CD4-positive, alpha-beta memory T cell (primary cell): ENCODE measurements around the gene RANBP3. TPM values are rescaled to one million over a fixed set of nuclear protein-coding genes. Genes with fewer than 3 reads are reported as not detected.

ENCODE experiments used
- CTCF ChIA-PET: fragments of 350-600 bp; sonication (Branson Sonifier 250); formaldehyde crosslinking; loops from one replicate; lab custom pipeline; 2021; ENCODE audit warnings: inconsistent platforms; ENCODE audit not compliant: partially characterized antibody; lab: Charles Lee
- POLR2A ChIA-PET: fragments of 350-600 bp; sonication (Branson Sonifier 250); formaldehyde crosslinking; loops from one replicate; lab custom pipeline; 2021; ENCODE audit not compliant: partially characterized antibody; lab: Charles Lee
- DNase-seq, 5 donors: peaks; one replicate each; pipeline versions ENCODE4 v3.0.0 to v3.0.0-alpha.2; 2020 to 2022; ENCODE audit warnings: mixed read lengths in 1 of 5
- H3K27ac ChIP-seq: one replicate; pipeline ENCODE4 v1.7.0; 2013; ENCODE audit warnings: low read depth, low read length
- H3K27me3 ChIP-seq: 2 replicates; pipeline ENCODE4 v1.7.0; 2013; ENCODE audit warnings: mild to moderate bottlenecking, low read length, moderate library complexity; ENCODE audit not compliant: insufficient read depth
- H3K36me3 ChIP-seq: 2 replicates; pipeline ENCODE4 v1.7.0; 2013; ENCODE audit warnings: mild to moderate bottlenecking, low read length, moderate library complexity; ENCODE audit not compliant: insufficient read depth
- H3K4me1 ChIP-seq: 2 replicates; pipeline ENCODE4 v1.7.0; 2013; ENCODE audit warnings: mild to moderate bottlenecking, low read length, moderate library complexity; ENCODE audit not compliant: insufficient read depth
- H3K4me3 ChIP-seq, 2 donors: one replicate each; pipeline ENCODE4 v1.7.0; 2013; ENCODE audit warnings: low read length in 2 of 2, mild to moderate bottlenecking in 1 of 2
- H3K9me3 ChIP-seq, 2 donors: one replicate each; pipeline ENCODE4 v1.7.0; 2013; ENCODE audit warnings: low read length in 2 of 2, control low read depth in 1 of 2; ENCODE audit not compliant: control insufficient read depth in 1 of 2
- H3K27ac Mint-ChIP-seq, 7 donors: one replicate each; pipeline ENCODE4 v1.8.0; 2020 to 2021; ENCODE audit warnings: mixed read lengths in 7 of 7, mild to moderate bottlenecking in 6 of 7, inconsistent platforms in 3 of 7, moderate library complexity in 3 of 7
- H3K27me3 Mint-ChIP-seq, 2 donors: one replicate each; pipeline ENCODE4 v1.8.0; 2020 to 2021; ENCODE audit warnings: mixed read lengths in 2 of 2
- H3K36me3 Mint-ChIP-seq, 2 donors: one replicate each; pipeline ENCODE4 v1.8.0; 2020 to 2021; ENCODE audit warnings: mixed read lengths in 2 of 2, inconsistent platforms in 1 of 2, mild to moderate bottlenecking in 1 of 2
- H3K4me1 Mint-ChIP-seq, 4 donors: one replicate each; pipeline ENCODE4 v1.8.0; 2020 to 2021; ENCODE audit warnings: mixed read lengths in 4 of 4, mild to moderate bottlenecking in 1 of 4
- H3K4me3 Mint-ChIP-seq, 8 donors: one replicate each; pipeline ENCODE4 v1.8.0; 2020 to 2021; ENCODE audit warnings: mixed read lengths in 8 of 8, mild to moderate bottlenecking in 7 of 8, moderate library complexity in 6 of 8, inconsistent platforms in 3 of 8
- H3K9me3 Mint-ChIP-seq, 8 donors: one replicate each; pipeline ENCODE4 v1.8.0; 2020 to 2021; ENCODE audit warnings: mixed read lengths in 8 of 8, mild to moderate bottlenecking in 5 of 8, inconsistent platforms in 3 of 8, moderate library complexity in 1 of 8
- intact Hi-C: fragments of 100-400 bp; cut with micrococcal nuclease; formaldehyde crosslinking; loops from one replicate; pipeline ENCODE4 v1.15.1; 2023
- polyA plus RNA-seq, 2 donors: library from polyadenylated mRNA; unstranded; fragments of 300-500 nt; fragmentation: Illumina TruSeq; gene quantifications; one replicate each; pipeline ENCODE4 v1.2.3, GENCODE V29; 2021
- total RNA-seq, 2 experiments: library from RNA; stranded (reverse); gene quantifications; one replicate each; pipeline ENCODE4 v1.2.3, GENCODE V29; 2021

RANBP3 gene
- total and polyA plus RNA-seq, 4 experiments from 2014 or later, result 3.4 to 94.9 (median 47.9) TPM

GRCh38 chr19:5951338-5951861 is 26.5 kb downstream of the RANBP3 start:
- H3K27me3 Mint-ChIP-seq, result no peaks in the 10 kb centered on the region
- peaks cover 65 to 94% (median 77%) of the 10 kb centered on the region in 4 donors for H3K4me1 Mint-ChIP-seq
- Histone ChIP-seq H3K27me3 (no peaks in the 10 kb centered on the region), H3K4me3 (no peak overlapping the region), H3K27ac (peak overlapping the region; percentile 64), H3K4me1 (peaks cover 98% of the 10 kb centered on the region), H3K36me3 (no peaks in the 10 kb centered on the region), H3K9me3 (no peaks in the 10 kb centered on the region)
- no peak for DNase-seq
- peaks cover 0 to 32% of the 10 kb centered on the region in 2 donors for H3K36me3 Mint-ChIP-seq
- H3K9me3 Mint-ChIP-seq, result no peaks in the 10 kb centered on the region
- intact Hi-C loops, result no loop called here
- ChIA-PET CTCF (interaction anchor here (0.6 to 7.1 kb wide), 8 partner anchors 9 to 444 kb away, joined by 3 to 60 read pairs (median 4); partner anchors contain the start of gene NDUFA11), POLR2A (interaction anchor here (0.5 to 6.7 kb wide), 6 partner anchors 11 to 1848 kb away, joined by 3 to 104 read pairs (median 4); partner anchors contain the start of genes RANBP3 and VMAC)
- peak overlapping the region; percentile 48 to 97 (median 79) for H3K27ac Mint-ChIP-seq
- peak overlapping the region in 5 of 8 donors; percentile 17 to 89 (median 29) for H3K4me3 Mint-ChIP-seq

- POLR2A ChIA-PET, result interaction anchor here (1.5 to 6.7 kb wide), 6 partner anchors 8 to 123 kb away, joined by 4 to 104 read pairs (median 14); partner anchors contain the start of genes NDUFA11, RANBP3 and VMAC
- peak overlapping the region; percentile 64 for H3K27ac ChIP-seq
- H3K4me1 ChIP-seq, result peaks cover 94% of the 10 kb centered on the region
- intact Hi-C loops, result loop anchor here (1.0 kb wide), 1 partner anchor 12 kb away; no protein-coding TSS in a partner anchor
- no peaks in the 10 kb centered on the region for H3K27me3 ChIP-seq
- peak in 1 of 5 donors; percentile 12 for DNase-seq
- H3K27ac Mint-ChIP-seq, result peak overlapping the region; percentile 73 to 98 (median 92)
- H3K36me3 ChIP-seq, result no peaks in the 10 kb centered on the region
- peaks cover 0 to 29% of the 10 kb centered on the region in 2 donors for H3K36me3 Mint-ChIP-seq
- CTCF ChIA-PET, result interaction anchor here (1.2 to 7.1 kb wide), 4 partner anchors 8 to 47 kb away, joined by 3 to 60 read pairs (median 4); partner anchors contain the start of gene NDUFA11
- H3K4me3 ChIP-seq, result no peak overlapping the region
- H3K4me1 Mint-ChIP-seq, result peaks cover 65 to 96% (median 79%) of the 10 kb centered on the region in 4 donors
- H3K27me3 Mint-ChIP-seq, result no peaks in the 10 kb centered on the region
- peak overlapping the region; percentile 9 to 89 (median 64) for H3K4me3 Mint-ChIP-seq
- no peaks in the 10 kb centered on the region for H3K9me3 ChIP-seq
- no peaks in the 10 kb centered on the region for H3K9me3 Mint-ChIP-seq
Measured at GRCh38 chr19:5950741-5951140, 27.2 kb downstream of the RANBP3 start.

- POLR2A ChIA-PET, result interaction anchor here (0.6 to 6.7 kb wide), 6 partner anchors 9 to 122 kb away, joined by 5 to 104 read pairs (median 14); partner anchors contain the start of genes NDUFA11, RANBP3 and VMAC
- H3K36me3 Mint-ChIP-seq, result peaks cover 0 to 35% of the 10 kb centered on the region in 2 donors
Measured at GRCh38 chr19:5949792-5950305, 28.1 kb downstream of the RANBP3 start.

GRCh38 chr19:5948752-5949564 is 29.0 kb downstream of the RANBP3 start:
- H3K27me3 Mint-ChIP-seq, result no peaks in the 10 kb centered on the region
- intact Hi-C loops, result no loop called here
- peak in 1 of 5 donors; percentile 32 for DNase-seq
- Histone ChIP-seq H3K27ac (peak overlapping the region; percentile 64), H3K4me1 (peaks cover 78% of the 10 kb centered on the region), H3K36me3 (no peaks in the 10 kb centered on the region), H3K9me3 (no peaks in the 10 kb centered on the region), H3K27me3 (no peaks in the 10 kb centered on the region), H3K4me3 (peak overlapping the region in 1 of 2 donors; percentile 34)
- H3K36me3 Mint-ChIP-seq, result peaks cover 0 to 30% of the 10 kb centered on the region in 2 donors
- peak overlapping the region; percentile 21 to 89 (median 80) for H3K4me3 Mint-ChIP-seq
- H3K4me1 Mint-ChIP-seq, result peaks cover 64 to 87% (median 77%) of the 10 kb centered on the region in 4 donors
- H3K9me3 Mint-ChIP-seq, result no peaks in the 10 kb centered on the region
- ChIA-PET POLR2A (interaction anchor here (0.8 to 6.7 kb wide), 7 partner anchors 10 to 120 kb away, joined by 3 to 104 read pairs (median 7); partner anchors contain the start of genes NDUFA11, RANBP3 and VMAC), CTCF (interaction anchor here (0.7 to 7.1 kb wide), 9 partner anchors 9 to 1027 kb away, joined by 3 to 60 read pairs (median 4); partner anchors contain the start of genes NDUFA11 and NRTN)
- H3K27ac Mint-ChIP-seq, result peak overlapping the region; percentile 83 to 98 (median 94)

More at GRCh38 chr19:5949792-5950305, 28.1 kb downstream of the RANBP3 start:
- Histone ChIP-seq H3K4me1 (peaks cover 87% of the 10 kb centered on the region), H3K36me3 (no peaks in the 10 kb centered on the region), H3K27me3 (no peaks in the 10 kb centered on the region), H3K27ac (peak overlapping the region; percentile 64), H3K9me3 (no peaks in the 10 kb centered on the region), H3K4me3 (peak overlapping the region in 1 of 2 donors; percentile 34)
- intact Hi-C loops, result loop anchor here (1.0 kb wide), 1 partner anchor 12 kb away; no protein-coding TSS in a partner anchor
- peaks cover 68 to 95% (median 82%) of the 10 kb centered on the region in 4 donors for H3K4me1 Mint-ChIP-seq
- DNase-seq, result peak; percentile 33 to 63 (median 41)
- no peaks in the 10 kb centered on the region for H3K9me3 Mint-ChIP-seq
- no peaks in the 10 kb centered on the region for H3K27me3 Mint-ChIP-seq
- H3K27ac Mint-ChIP-seq, result peak overlapping the region; percentile 83 to 98 (median 94)
- CTCF ChIA-PET, result interaction anchor here (0.5 to 7.1 kb wide), 7 partner anchors 10 to 215 kb away, joined by 3 to 60 read pairs (median 5); partner anchors contain the start of gene NRTN
- H3K4me3 Mint-ChIP-seq, result peak overlapping the region; percentile 65 to 89 (median 80)

GRCh38 chr19:5947435-5947834 is 30.5 kb downstream of the RANBP3 start:
- ChIA-PET POLR2A (interaction anchor here (6.7 kb wide), 1 partner anchor 15 kb away, joined by 104 read pairs; no protein-coding TSS in a partner anchor), CTCF (interaction anchor here (1.2 to 7.1 kb wide), 3 partner anchors 20 to 43 kb away, joined by 4 to 60 read pairs (median 6); partner anchors contain the start of gene NDUFA11)
- Mint-ChIP-seq H3K27me3 (no peaks in the 10 kb centered on the region), H3K4me3 (peak overlapping the region in 3 of 8 donors; percentile 38 to 61 (median 40)), H3K4me1 (peaks cover 50 to 76% (median 65%) of the 10 kb centered on the region in 4 donors), H3K27ac (peak overlapping the region in 6 of 7 donors; percentile 36 to 94 (median 82)), H3K36me3 (peaks cover 0 to 20% of the 10 kb centered on the region in 2 donors), H3K9me3 (no peaks in the 10 kb centered on the region)
- H3K27me3 ChIP-seq, result no peaks in the 10 kb centered on the region
- H3K4me3 ChIP-seq, result no peak overlapping the region
- no peaks in the 10 kb centered on the region for H3K36me3 ChIP-seq
- intact Hi-C loops, result no loop called here
- no peaks in the 10 kb centered on the region for H3K9me3 ChIP-seq
- no peak for DNase-seq
- H3K27ac ChIP-seq, result no peak overlapping the region
- H3K4me1 ChIP-seq, result peaks cover 63% of the 10 kb centered on the region

- H3K27ac ChIP-seq, result no peak overlapping the region
- peaks cover 23 to 47% (median 28%) of the 10 kb centered on the region in 4 donors for H3K4me1 Mint-ChIP-seq
- POLR2A ChIA-PET, result interaction anchor here (0.8 to 1.2 kb wide), 2 partner anchors 18 to 40 kb away, joined by 3 read pairs; partner anchors contain the start of gene NDUFA11
Measured at GRCh38 chr19:5943623-5944022, 34.3 kb downstream of the RANBP3 start.

More at GRCh38 chr19:5943623-5944022, 34.3 kb downstream of the RANBP3 start:
- Mint-ChIP-seq H3K27ac (peak overlapping the region in 4 of 7 donors; percentile 29 to 73 (median 31)), H3K36me3 (peaks cover 13 to 33% of the 10 kb centered on the region in 2 donors), H3K9me3 (no peaks in the 10 kb centered on the region), H3K27me3 (no peaks in the 10 kb centered on the region), H3K4me3 (no peak overlapping the region)
- peaks cover 25% of the 10 kb centered on the region for H3K4me1 ChIP-seq
- intact Hi-C loops, result no loop called here
- CTCF ChIA-PET, result interaction anchor here (2.8 kb wide), 1 partner anchor 25 kb away, joined by 10 read pairs; no protein-coding TSS in a partner anchor
- no peaks in the 10 kb centered on the region for H3K9me3 ChIP-seq
- H3K4me3 ChIP-seq, result no peak overlapping the region
- H3K27me3 ChIP-seq, result no peaks in the 10 kb centered on the region
- H3K36me3 ChIP-seq, result peaks cover 21% of the 10 kb centered on the region
- DNase-seq, result no peak
